Measurements from ENCODE around the gene ZNF14.
"Not testable (repeated sequence)": the region's sequence is repeated elsewhere in the genome, so short reads cannot be mapped to it uniquely, and the experiment has no call there.

Gene ZNF14

GRCh38 chr19:19686580-19686979, 46.3 kb downstream of the ZNF14 start:
- TF ChIP-seq CTCF (IDR thresholded peaks at IDR 0.05): no peak

GRCh38 chr19:19686119-19686518, 46.8 kb downstream of the ZNF14 start:
- not testable (repeated sequence) for H3K9me3 ChIP-seq (ENCODE audit: control insufficient read depth, low read length)

More at GRCh38 chr19:19686580-19686979, 46.3 kb downstream of the ZNF14 start:
- H3K27ac ChIP-seq: no peak overlapping the region
- H3K4me3 ChIP-seq (ENCODE audit: low read depth, low read length): no peak overlapping the region
- H3K9ac ChIP-seq: no peak overlapping the region
- H3K4me2 ChIP-seq (ENCODE audit: low read length): no peak overlapping the region
- H3K27me3 ChIP-seq (ENCODE audit: control insufficient read depth, insufficient read depth, low read length): no peaks in the 10 kb centered on the region
- no peaks in the 10 kb centered on the region for H3K4me1 ChIP-seq
- H3K9me3 ChIP-seq (ENCODE audit: control insufficient read depth, low read length): no peaks in the 10 kb centered on the region
- H2AFZ ChIP-seq: no peak overlapping the region
- H3K79me2 ChIP-seq: no peaks in the 10 kb centered on the region
- no peaks in the 10 kb centered on the region for H3K36me3 ChIP-seq (ENCODE audit: control insufficient read depth, insufficient read depth, low read length)

GRCh38 chr19:19679176-19680073, 53.5 kb downstream of the ZNF14 start:
- H3K79me2 ChIP-seq: no peaks in the 10 kb centered on the region
- H3K9me3 ChIP-seq (ENCODE audit: control insufficient read depth, low read length): no peaks in the 10 kb centered on the region
- H3K4me1 ChIP-seq: no peaks in the 10 kb centered on the region
- H2AFZ ChIP-seq: no peak overlapping the region
- no peaks in the 10 kb centered on the region for H3K27me3 ChIP-seq (ENCODE audit: control insufficient read depth, insufficient read depth, low read length)
- H3K27ac ChIP-seq: no peak overlapping the region
- H3K4me3 ChIP-seq (ENCODE audit: low read depth, low read length): no peak overlapping the region
- no peak for TF ChIP-seq CTCF (IDR thresholded peaks at IDR 0.05)
- no peak overlapping the region for H3K4me2 ChIP-seq (ENCODE audit: low read length)
- H3K36me3 ChIP-seq (ENCODE audit: control insufficient read depth, insufficient read depth, low read length): no peaks in the 10 kb centered on the region
- H3K9ac ChIP-seq: no peak overlapping the region

More at GRCh38 chr19:19686119-19686518, 46.8 kb downstream of the ZNF14 start:
- not testable (repeated sequence) for H3K9ac ChIP-seq; H2AFZ ChIP-seq; H3K27ac ChIP-seq; H3K27me3 ChIP-seq (ENCODE audit: control insufficient read depth, insufficient read depth, low read length); H3K36me3 ChIP-seq (ENCODE audit: control insufficient read depth, insufficient read depth, low read length); H3K79me2 ChIP-seq; H3K4me2 ChIP-seq (ENCODE audit: low read length); H3K4me3 ChIP-seq (ENCODE audit: low read depth, low read length); H3K4me1 ChIP-seq

GRCh38 chr19:19677579-19677978, 55.3 kb downstream of the ZNF14 start:
- Histone ChIP-seq H3K4me2 (ENCODE audit: low read length) (no peak overlapping the region), H2AFZ (no peak overlapping the region), H3K27ac (no peak overlapping the region), H3K36me3 (ENCODE audit: control insufficient read depth, insufficient read depth, low read length) (no peaks in the 10 kb centered on the region), H3K79me2 (no peaks in the 10 kb centered on the region), H3K4me1 (no peaks in the 10 kb centered on the region), H3K9ac (no peak overlapping the region), H3K27me3 (ENCODE audit: control insufficient read depth, insufficient read depth, low read length) (no peaks in the 10 kb centered on the region), H3K4me3 (ENCODE audit: low read depth, low read length) (no peak overlapping the region), H3K9me3 (ENCODE audit: control insufficient read depth, low read length) (no peaks in the 10 kb centered on the region)
- no peak for TF ChIP-seq CTCF (IDR thresholded peaks at IDR 0.05)

- Histone ChIP-seq H3K79me2 (no peaks in the 10 kb centered on the region), H2AFZ (no peak overlapping the region), H3K27ac (no peak overlapping the region), H3K9me3 (ENCODE audit: control insufficient read depth, low read length) (no peaks in the 10 kb centered on the region), H3K4me2 (ENCODE audit: low read length) (no peak overlapping the region), H3K4me3 (ENCODE audit: low read depth, low read length) (no peak overlapping the region), H3K27me3 (ENCODE audit: control insufficient read depth, insufficient read depth, low read length) (no peaks in the 10 kb centered on the region), H3K9ac (no peak overlapping the region), H3K4me1 (no peaks in the 10 kb centered on the region), H3K36me3 (ENCODE audit: control insufficient read depth, insufficient read depth, low read length) (no peaks in the 10 kb centered on the region)
- no peak for TF ChIP-seq CTCF (IDR thresholded peaks at IDR 0.05)
These were observed 58.6 kb downstream of the ZNF14 start for GRCh38 chr19:19674315-19674714.

All from parathyroid adenoma (tissue), 2 donors.